Stimulated activated naive CD4-positive, alpha-beta T cell (primary cell): ENCODE measurements around the gene RSU1.

Source experiments
- DNase-seq, 6 experiments: peaks; one replicate each; lab custom pipeline; 2025; lab: John Stamatoyannopoulos, UW

RSU1 gene

GRCh38 chr10:16602104-16602775 is 215.0 kb downstream of the RSU1 start:
- no peak for DNase-seq

DNA sequence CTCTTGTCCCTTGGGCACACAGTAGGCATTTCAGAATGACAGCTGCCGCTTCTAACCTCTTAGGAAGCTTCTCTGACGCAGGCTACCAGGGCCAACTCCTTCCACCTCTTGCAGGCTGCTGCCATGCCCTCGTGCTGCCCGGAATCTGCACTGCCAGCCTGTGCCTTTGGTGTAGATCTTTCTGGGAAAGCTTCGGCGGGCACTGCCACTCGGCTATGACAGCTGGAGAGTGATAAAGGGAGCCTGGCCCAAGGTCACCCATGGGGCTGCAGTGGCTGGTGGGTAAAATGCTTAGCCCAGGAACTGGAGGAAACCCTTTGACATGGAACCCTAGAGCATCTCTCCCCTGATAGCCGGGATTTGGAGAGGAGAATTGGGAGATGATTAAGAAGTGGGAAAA is 217.6 kb downstream of the RSU1 start:
- no peak for DNase-seq

- no peak for DNase-seq
These were observed 219.6 kb downstream of the RSU1 start for GRCh38 chr10:16597656-16598055.

- DNase-seq: no peak
These were observed 224.8 kb downstream of the RSU1 start for GRCh38 chr10:16592378-16592777.

DNA sequence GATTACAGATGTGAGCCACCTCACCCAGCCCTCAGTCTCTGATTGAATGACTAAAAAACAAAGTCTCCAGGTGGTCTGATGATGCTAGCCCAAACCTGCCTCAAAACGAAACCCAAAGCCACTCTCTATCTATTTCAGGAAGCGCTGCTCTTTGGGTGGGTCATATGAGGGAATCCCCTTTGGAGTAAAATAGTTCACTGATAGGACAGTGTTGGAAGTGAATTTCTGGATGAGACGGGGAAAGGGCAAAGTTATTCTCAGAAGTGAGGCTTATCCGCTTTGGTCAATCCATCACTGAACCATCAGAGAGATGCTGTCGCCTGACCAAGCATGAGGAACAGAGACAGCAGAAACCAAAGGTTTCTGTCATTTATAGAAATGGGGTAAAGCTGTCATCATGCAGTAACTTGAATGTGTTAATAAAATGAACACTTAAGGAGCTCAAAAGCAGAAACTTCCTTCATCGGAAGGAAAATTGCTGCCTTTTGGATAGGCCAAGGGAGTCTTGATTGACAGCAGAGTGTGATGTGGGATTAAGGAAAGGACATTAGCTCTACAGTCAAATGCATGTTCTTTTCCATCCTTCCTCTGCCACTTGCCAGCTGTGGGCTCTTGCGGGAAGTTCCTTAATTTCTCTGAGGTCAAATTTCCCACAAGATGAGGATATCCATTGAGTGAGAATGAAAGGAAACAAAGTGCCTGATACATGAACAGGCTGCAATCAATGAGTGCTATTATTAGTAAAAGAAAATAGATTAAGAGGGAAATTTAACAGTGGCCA is 230.7 kb downstream of the RSU1 start:
- DNase-seq: no peak

- no peak for DNase-seq
These were observed 232.1 kb downstream of the RSU1 start for GRCh38 chr10:16585103-16585502.

DNA sequence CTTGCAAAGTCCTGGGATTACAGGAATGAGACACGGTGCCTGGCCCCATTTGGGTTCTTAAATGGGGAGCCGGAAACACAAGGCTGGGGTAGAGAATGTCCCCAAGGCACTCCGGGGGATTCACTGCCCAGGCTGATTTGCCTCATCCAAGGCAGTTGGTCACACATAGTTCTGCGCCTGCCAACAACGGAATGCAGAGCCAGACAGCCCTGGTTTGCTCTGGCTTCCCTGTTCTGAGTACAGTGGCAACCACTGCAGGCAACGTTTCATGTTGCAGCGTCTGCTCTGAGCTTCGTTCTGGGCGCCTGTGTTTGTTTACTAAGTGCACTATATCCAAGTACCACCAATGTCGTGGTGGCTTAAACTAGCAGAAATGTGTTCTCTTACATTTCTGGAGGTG is 233.8 kb downstream of the RSU1 start:
- no peak for DNase-seq

GRCh38 chr10:16581202-16581601 is 236.0 kb downstream of the RSU1 start:
- no peak for DNase-seq

- DNase-seq: no peak
These were observed 246.5 kb downstream of the RSU1 start for GRCh38 chr10:16570731-16571130.

GRCh38 chr10:16566202-16566805 is 250.9 kb downstream of the RSU1 start:
- DNase-seq: no peak

GRCh38 chr10:16565604-16566003 is 251.6 kb downstream of the RSU1 start:
- DNase-seq: no peak

DNA sequence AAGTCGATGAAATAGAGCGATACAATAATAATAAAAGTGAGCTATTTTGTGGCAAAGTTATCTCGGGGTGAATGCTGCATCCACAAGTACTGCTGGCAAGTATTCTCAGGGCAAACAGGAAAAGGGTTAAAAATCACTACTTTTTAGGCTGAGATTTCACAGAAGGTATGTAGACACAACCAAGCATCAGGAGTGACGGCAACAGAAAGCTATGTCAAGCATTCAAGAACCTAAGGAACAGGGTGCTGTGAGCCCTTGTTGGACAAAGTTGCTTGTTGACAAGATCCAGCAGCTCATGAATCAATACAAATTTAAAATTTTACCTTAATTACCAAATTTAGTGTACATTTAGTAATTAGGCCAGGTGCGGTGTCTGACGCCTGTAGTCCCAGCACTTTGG is 254.3 kb downstream of the RSU1 start:
- no peak for DNase-seq

DNA sequence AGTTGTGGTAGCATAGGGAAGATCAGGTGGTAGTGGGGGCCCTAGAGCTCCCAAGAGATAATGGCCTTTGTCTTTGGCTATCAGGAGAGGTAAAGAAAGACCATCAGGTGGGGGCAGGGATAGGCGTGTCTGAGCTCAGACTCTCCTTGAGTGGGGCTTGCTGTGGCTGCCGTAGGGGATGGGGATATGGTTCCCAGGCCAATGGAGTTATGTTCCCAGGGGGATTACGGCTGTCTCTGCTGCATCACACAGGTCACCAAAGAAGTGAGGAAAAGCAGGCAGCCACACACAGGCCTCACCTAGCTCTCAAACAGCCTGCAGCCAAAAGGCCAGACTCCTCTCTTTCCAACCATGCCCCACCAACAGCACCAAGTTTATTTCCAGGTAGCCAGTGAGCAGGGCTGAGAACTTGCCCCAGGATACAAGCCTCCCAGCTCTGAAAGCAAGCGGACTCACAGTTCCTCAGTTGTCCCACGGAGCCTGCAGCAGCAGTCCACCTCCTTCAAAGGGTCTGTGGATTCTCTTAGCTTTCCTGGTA is 257.9 kb downstream of the RSU1 start:
- DNase-seq: no peak

DNA sequence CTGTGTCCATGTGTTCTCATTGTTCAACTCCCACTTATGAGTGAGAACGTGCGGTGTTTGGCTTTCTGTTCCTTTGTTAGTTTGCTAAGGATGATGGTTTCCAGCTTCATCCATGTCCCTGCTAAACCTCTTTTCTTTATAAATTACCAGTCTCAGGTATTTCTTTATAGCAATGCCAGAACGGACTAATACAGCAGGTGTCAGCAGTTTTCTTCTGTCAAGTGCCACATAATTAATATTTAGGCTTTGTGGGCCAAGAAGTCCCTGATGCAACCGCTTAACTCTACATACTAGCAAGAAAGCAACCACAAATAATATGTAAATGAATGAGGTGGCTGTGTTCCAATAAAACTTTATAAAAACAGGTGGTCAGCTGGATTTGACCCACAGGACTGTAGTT is 269.3 kb downstream of the RSU1 start:
- DNase-seq: no peak

DNA sequence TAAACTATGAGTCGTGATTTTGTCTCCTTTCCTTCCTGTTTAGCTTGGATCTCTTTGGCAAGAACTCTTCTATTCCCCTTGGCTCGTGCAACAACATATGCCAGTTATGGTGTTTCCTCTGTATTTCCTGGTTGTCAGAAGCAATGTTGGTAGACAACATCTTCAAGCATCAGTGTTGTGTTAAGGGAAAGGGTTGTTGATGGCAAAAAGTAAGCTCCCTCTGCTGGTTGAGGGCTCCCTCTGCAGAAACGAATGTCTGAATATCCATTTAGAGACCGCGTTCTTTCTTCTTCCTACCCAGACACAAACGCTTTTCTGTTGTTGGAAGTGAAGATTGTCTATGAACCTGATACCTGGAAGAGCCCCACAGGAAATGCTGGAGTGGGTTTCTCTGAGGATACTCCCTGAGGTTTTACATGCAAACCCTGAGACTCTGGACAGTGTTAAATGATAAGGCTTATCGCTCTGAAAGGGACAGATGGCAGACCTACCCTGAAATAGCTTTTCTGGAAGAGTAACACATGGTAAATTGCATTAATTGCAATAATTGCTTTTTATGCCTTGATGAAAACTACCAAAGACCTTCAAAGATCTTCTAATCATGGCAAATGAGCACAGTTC is 272.0 kb downstream of the RSU1 start:
- peak in 1 of 6 experiments; percentile 7 for DNase-seq

GRCh38 chr10:16544591-16544990 is 272.6 kb downstream of the RSU1 start:
- DNase-seq: no peak

DNA sequence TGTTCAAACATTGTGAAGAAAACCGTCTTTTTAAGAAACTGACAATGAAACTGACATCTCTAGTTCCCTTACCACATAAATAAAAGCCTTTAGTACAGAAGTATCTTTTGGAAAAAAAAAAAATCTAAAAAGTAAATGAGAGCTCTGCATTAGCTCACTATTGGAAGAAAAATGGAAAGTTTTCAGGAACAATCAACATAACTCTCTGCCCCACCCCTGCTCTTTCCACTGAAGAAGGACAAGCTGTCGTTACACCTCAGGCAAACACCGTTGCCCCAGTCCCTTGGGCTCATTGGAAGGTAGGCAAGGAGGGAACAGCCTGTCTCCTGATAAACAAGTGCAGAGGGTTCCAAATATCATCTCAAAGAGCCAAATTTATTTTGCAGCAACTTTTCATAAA is 273.1 kb downstream of the RSU1 start:
- DNase-seq: no peak
